GM21786 (cell line): ENCODE data around the gene KIAA1328.

Experiments used
- ATAC-seq: cut with Tn5 transposase; IDR thresholded peaks from one replicate; pipeline ENCODE4 v1.9.1; 2021; ENCODE audit not compliant: unreplicated experiment

The KIAA1328 gene

DNA sequence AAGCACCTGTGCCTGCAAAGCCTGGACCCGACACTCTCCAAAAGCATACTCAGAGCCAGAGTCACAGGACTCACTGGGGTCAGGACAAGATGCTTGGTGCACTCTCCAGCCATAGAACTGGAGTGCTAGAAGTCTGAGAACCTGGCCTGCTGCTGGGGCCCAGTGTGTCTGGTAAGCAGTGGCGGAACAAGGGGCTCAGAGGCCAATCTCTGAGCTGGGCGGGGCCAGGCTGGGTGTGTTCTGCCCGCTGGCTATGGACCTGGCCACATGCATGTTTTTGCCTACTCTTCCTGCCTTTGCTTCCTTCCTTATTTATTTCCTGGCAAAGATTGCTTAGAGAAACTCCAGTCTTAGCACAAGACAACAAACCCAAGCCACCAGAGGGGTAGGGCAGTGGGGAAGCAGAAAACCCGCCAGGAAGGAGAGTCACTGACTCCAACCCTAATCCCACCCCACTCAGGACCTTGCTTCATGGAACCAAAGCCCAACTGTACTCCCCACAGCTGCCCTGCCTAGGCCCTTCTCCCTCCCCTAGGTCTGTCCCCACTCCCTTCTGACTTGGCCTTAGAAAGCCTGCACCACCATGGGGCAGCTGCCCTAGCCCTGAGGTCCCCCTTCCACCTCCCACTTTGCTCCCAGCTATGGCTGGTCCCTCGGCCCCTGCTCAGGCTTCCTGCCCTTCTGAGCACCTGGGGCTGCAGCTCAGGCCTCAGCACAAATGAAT, 421.1 kb downstream of the KIAA1328 start:
- no peak for ATAC-seq

- no peak for ATAC-seq
These were observed 422.8 kb downstream of the KIAA1328 start for GRCh38 chr18:37251679-37252078.

DNA sequence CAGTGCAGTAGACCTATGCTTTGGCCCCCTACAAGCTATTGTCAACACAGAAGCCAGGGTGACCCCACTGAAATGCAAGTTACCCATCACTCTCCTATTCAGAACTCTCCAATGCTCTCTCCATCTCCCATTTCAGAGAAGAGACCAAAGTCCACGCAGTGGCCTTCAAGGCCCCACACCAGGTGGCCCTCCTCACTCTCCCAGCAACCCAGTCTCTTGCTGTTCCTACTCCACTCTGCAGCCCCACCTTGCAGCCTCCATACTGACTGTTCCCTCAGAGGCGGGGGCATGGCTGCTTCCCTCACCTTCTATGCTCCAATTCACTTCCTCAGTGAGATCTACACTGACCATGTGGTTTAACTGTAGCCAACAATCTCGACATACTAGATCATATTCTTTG, 423.4 kb downstream of the KIAA1328 start:
- ATAC-seq = no peak

DNA sequence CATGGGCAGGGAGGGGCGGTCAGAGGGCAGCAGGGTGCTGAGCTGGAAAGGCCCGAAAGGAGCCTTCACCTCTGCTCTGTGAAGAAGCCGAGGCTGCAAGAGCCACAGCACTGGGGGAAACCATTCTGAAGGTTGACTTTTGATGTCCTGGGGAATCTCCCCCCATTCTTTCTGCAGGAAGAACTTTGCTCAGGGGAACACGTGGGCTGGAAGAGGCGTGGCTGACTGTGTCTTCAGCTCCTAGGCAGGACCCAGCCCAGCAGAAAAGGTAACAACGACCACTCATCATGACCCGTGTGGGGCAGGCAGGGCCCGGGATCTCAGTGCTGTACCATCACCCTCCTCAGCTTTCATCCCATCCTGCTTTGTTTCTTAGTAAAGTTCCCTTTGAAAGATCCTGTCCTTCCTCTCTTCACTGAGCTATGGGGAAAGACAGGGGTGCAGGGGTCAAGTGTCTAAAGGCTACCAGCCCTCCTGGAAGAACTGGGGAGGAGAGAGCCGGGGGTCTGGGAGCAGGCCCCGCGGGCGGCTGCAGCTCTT, 424.0 kb downstream of the KIAA1328 start:
- no peak for ATAC-seq

- ATAC-seq = no peak
These were observed 424.7 kb downstream of the KIAA1328 start for GRCh38 chr18:37253394-37254235.

- ATAC-seq = no peak
These were observed 425.4 kb downstream of the KIAA1328 start for GRCh38 chr18:37254236-37254754.

GRCh38 chr18:37254973-37255372, 426.0 kb downstream of the KIAA1328 start:
- no peak for ATAC-seq

GRCh38 chr18:37258131-37258530, 429.2 kb downstream of the KIAA1328 start:
- no peak for ATAC-seq

DNA sequence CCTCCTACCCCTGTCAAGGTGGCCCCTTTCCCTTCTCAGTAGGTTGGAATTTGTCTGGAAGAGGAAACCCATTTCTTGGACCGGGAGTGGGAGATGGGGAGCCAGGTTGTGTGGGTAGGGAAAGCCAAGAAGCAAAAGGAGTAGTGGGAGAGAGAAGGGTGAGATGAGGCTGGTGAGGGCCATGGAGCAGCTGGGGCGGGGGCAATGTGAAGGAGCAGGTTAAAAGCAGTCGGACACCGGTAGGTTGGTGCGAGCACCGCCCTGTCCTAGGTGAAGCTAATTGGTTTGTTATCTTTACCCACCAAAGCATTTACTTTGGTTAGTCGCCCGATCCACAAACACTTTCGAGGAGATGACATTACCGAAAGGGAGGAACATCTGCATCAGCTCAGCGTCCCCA, 429.9 kb downstream of the KIAA1328 start:
- no peak for ATAC-seq

DNA sequence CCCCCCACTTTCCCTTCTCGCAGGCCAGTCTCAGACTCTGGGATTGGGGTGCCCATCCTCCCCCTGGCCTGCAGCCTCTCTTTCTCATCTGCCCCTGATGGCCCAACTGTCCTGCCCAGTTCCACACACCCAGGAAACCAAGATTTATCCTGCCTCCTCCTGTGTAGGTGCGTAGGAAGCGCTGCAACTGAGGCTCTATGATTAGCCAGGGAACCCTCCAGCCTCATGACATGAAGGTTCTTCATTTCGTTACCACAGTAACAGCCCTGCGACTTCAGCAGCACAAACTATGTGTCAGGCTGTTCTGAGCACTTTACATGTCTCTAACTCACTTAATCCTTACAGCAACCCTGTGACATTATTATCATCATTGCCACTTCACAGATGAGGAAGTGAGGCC, 430.8 kb downstream of the KIAA1328 start:
- no peak for ATAC-seq

DNA sequence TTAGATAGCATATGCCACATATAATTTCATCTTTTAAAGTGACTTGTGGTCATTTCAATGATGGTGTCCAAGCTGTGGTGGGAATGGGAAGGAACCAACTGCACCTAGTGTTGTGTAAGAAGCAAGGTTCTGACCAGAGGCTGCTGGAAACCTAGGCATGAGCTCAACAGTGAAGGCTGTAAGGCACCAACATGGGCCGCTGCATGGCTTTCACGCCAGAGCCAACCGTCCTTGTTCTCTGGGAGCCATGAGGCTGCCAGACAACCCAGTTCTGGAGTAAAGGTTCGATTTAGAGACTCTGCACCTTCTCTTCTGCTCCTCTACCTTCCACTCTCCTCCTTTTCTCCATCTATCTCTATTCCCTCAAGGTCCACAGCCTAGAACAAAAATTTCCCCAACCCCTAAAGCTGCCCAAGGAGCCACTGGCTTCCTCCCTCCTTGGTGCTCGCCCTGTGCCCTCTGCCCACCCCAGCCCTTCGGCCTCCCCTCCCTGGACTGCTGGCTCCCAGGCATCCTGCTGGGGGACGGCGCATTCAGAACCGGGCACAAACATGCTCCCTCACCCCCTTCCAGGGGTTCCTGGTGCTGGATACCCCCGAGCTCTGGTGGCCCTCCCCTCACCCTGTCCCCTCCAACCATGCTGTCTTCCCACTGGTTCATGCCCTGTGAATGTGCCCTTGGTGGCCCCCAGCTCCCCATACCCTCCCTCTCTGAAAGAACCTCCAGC, 431.6 kb downstream of the KIAA1328 start:
- no peak for ATAC-seq

- ATAC-seq = no peak
These were observed 432.4 kb downstream of the KIAA1328 start for GRCh38 chr18:37261246-37261840.

- ATAC-seq = no peak
These were observed 433.1 kb downstream of the KIAA1328 start for GRCh38 chr18:37261988-37262387.

DNA sequence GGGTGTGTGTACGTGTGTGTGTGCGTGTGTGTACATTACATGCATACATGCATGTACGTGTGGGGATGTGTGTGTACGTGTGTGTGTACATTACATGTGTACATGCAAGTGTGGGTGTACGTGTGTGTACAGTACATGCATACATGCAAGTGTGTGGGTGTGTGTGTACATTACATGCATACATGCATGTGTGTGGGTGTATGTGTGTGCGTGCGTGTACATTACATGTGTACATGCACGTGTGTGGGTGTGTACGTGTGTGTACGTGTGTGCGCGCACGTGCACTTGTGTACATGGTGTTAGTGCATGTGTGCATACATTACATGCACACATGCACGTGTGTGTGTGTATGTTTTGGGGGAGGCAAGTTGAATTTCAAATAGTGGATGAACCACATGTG, 436.0 kb downstream of the KIAA1328 start:
- no peak for ATAC-seq

- no peak for ATAC-seq
These were observed 436.5 kb downstream of the KIAA1328 start for GRCh38 chr18:37265382-37265781.

GRCh38 chr18:37266290-37266689, 437.4 kb downstream of the KIAA1328 start:
- ATAC-seq = no peak

GRCh38 chr18:37270038-37270665, 441.2 kb downstream of the KIAA1328 start:
- ATAC-seq = no peak

DNA sequence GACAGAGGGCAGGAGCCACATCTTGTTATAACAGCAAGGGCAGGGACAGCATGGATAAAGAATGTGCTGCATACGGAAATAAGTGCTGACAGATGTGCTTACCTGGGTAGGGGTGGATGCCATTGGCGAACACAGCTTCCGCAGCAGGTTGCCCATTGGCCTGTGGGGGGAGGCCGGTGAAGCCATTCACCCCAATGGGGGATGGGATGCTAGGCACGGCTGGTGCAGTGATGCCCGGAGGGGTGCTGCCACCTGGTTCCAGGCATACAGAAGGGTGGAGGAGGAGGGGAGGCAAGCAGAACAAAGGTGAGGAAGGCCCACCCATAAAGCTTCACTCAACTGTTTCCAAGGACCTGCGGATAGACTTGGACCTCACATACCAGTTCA, 441.7 kb downstream of the KIAA1328 start:
- ATAC-seq = no peak

DNA sequence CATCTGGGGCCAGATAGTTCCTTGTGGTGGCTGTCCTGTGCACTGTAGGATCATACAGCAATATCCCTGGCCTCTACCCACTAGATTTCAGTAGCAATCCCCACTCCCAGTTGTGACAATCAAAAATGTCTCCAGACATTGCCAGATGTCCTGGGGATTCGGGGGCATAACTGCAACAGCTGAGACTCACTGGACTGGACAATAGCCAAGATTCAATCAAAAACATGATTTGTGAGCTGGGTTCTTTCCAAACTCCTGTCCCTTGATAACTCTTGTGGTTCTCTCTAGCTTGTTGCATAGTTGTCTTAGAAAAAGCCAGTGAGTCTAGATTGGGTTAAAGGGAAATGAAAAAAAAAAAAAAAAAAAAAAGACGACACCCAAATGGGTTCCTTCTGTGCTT, 443.3 kb downstream of the KIAA1328 start:
- ATAC-seq = no peak

DNA sequence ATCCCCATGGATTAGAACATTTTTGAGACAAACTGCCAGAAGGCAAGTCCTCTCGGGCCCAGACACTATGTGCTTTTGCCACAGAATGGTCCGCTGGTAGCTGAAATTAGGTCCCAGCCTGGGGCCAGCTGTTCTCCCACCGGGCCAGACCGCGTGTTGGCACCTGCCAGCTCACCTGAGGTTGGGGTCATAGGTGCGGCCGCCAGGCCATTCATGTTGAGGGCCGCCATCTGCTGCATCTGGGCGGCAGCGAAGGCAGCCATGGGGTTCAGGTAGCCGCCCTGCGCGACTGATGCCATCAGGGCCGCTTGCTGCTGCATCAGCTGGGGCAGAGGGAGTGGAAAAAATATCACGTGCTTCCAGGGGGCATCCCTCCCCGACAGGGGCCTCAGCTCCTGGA, 443.9 kb downstream of the KIAA1328 start:
- ATAC-seq = no peak
